ENCODE measurements around the gene ZNF613. TPM values are rescaled to one million over a fixed set of nuclear protein-coding genes. Genes with fewer than 3 reads are reported as not detected.

The ZNF613 gene
- total and polyA plus RNA-seq, 2 donors (not counting 3 experiments of a cell fraction or from before 2014, with no cell fraction given): 1.7 to 6.5 TPM

- DNase-seq (ENCODE audit: low read depth, low spot score) (no peak), FAIRE-seq (no peak)
- Histone ChIP-seq H3K36me3 (ENCODE audit: control insufficient read depth in 2 of 2, extremely low read depth in 1 of 2, insufficient read depth in 2 of 2, low read length in 2 of 2) (peaks cover 0 to 1% of the 10 kb centered on the region in 2 experiments), H3K4me2 (ENCODE audit: insufficient read depth, low read length) (no peak overlapping the region), H3K4me3 (replicated peaks in 1 of 3; ENCODE audit: insufficient read depth in 1 of 3, low read depth in 1 of 3, low read length in 3 of 3) (no peak overlapping the region), H2AFZ (ENCODE audit: low read depth, low read length) (no peak overlapping the region), H4K20me1 (replicated peaks; ENCODE audit: control insufficient read depth, extremely low read depth, insufficient read depth, low read length) (no peaks in the 10 kb centered on the region), H3K9ac (replicated peaks; ENCODE audit: extremely low read depth, insufficient read depth, low read length) (no peak overlapping the region), H3K4me1 (ENCODE audit: control insufficient read depth, extremely low read depth, insufficient read depth, low read length) (peaks cover 2% of the 10 kb centered on the region), H3K9me1 (replicated peaks; ENCODE audit: control insufficient read depth, extremely low read depth, insufficient read depth, low read length) (no peaks in the 10 kb centered on the region), H3K79me2 (ENCODE audit: control insufficient read depth, insufficient read depth, low read length) (peaks cover 8% of the 10 kb centered on the region), H3K9me3 (replicated peaks; ENCODE audit: control insufficient read depth, insufficient read depth, low read length) (no peaks in the 10 kb centered on the region), H3K27me3 (ENCODE audit: control insufficient read depth in 2 of 2, insufficient read depth in 2 of 2, low read length in 2 of 2) (no peaks in the 10 kb centered on the region), H3K27ac (ENCODE audit: insufficient read depth, low read depth, low read length) (no peak overlapping the region)
- dilution Hi-C loops (cut with MboI; ENCODE audit: extremely low pct_ligation_motif_present, low sequenced_read_pairs): no loop called here
- ChIA-PET CTCF (no interaction called here), POLR2A (no interaction called here)
- no TSS peak for BruUV-seq (replicated peaks)
- TF ChIP-seq GATA2 (IDR thresholded peaks at IDR 0.05; ENCODE audit: insufficient read depth, insufficient read length, low read depth, low read length): no peak
- TF ChIP-seq FOS (IDR thresholded peaks at IDR 0.05; ENCODE audit: borderline replicate concordance, insufficient read depth, low read length): no peak
- no peak for TF ChIP-seq JUN (IDR thresholded peaks at IDR 0.05; ENCODE audit: borderline replicate concordance, insufficient read depth, insufficient read length, low read depth)
- TF ChIP-seq POLR2A (IDR thresholded peaks at IDR 0.05; ENCODE audit: low read depth, low read length): no peak
- TF ChIP-seq, protein P1, sequence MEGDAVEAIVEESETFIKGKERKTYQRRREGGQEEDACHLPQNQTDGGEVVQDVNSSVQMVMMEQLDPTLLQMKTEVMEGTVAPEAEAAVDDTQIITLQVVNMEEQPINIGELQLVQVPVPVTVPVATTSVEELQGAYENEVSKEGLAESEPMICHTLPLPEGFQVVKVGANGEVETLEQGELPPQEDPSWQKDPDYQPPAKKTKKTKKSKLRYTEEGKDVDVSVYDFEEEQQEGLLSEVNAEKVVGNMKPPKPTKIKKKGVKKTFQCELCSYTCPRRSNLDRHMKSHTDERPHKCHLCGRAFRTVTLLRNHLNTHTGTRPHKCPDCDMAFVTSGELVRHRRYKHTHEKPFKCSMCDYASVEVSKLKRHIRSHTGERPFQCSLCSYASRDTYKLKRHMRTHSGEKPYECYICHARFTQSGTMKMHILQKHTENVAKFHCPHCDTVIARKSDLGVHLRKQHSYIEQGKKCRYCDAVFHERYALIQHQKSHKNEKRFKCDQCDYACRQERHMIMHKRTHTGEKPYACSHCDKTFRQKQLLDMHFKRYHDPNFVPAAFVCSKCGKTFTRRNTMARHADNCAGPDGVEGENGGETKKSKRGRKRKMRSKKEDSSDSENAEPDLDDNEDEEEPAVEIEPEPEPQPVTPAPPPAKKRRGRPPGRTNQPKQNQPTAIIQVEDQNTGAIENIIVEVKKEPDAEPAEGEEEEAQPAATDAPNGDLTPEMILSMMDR (IDR thresholded peaks at IDR 0.05; ENCODE audit: extremely low read depth in 1 of 2, insufficient read depth in 1 of 2, low read depth in 1 of 2, low read length in 2 of 2): no peak
- no peak for TF ChIP-seq EZH2 (IDR thresholded peaks at IDR 0.05; ENCODE audit: borderline replicate concordance, low read depth, low read length, severe bottlenecking)
- no peak for TF ChIP-seq POLR2AphosphoS5 (IDR thresholded peaks at IDR 0.05; ENCODE audit: insufficient read depth, low read depth, low read length)
- TF ChIP-seq MYC (IDR thresholded peaks at IDR 0.05; ENCODE audit: low read depth, low read length): no peak
- no peak for TF ChIP-seq MAX (IDR thresholded peaks at IDR 0.05; ENCODE audit: insufficient read depth, insufficient read length)
- intact Hi-C loops (cut with micrococcal nuclease): no loop called here
Observed at GRCh38 chr19:51983361-51983760, 56.1 kb downstream of the ZNF613 start.

All from endothelial cell of umbilical vein (primary cell).